ENCODE measurements around the gene STX4. TPM values are rescaled to one million over a fixed set of nuclear protein-coding genes. Genes with fewer than 3 reads are reported as not detected.

STX4 gene
- total RNA-seq, 4 donors from 2014 or later = 14.9 to 24.3 (median 21.4) TPM

GRCh38 chr16:31067342-31067741, 34.0 kb downstream of the STX4 start:
- intact Hi-C loops (cut with DNase I; ENCODE audit: low total_unique reads) = no loop called here
- Histone ChIP-seq H3K27me3 (no peaks in the 10 kb centered on the region), H3K36me3 (peaks cover 0 to 9% of the 10 kb centered on the region in 2 donors), H3K4me1 (peaks cover 10 to 24% of the 10 kb centered on the region in 2 donors), H3K4me3 (no peak overlapping the region), H3K27ac (no peak overlapping the region), H3K9me3 (no peaks in the 10 kb centered on the region)
- in situ Hi-C loops (cut with MboI; ENCODE audit: low sequenced_read_pairs in 4 of 4) = no loop called here
- TF ChIP-seq POLR2A (IDR thresholded peaks at IDR 0.05) (no peak), CTCF (IDR thresholded peaks at IDR 0.05 in 4 of 5, conservative IDR thresholded peaks at IDR 0.05 in 1 of 5) (no peak)
- no peak for ATAC-seq
- no peak for DNase-seq

GRCh38 chr16:31071861-31072260, 38.5 kb downstream of the STX4 start:
- H3K27ac ChIP-seq = peak overlapping the region in 3 of 4 donors; percentile 97 to 99 (median 99)
- intact Hi-C loops (cut with DNase I; ENCODE audit: low total_unique reads) (loop anchor here (2.0 to 5.0 kb wide), 4 partner anchors 85 to 1075 kb away; partner anchors contain the start of genes FBRS, HIRIP3, HSD3B7 and INO80E), in situ Hi-C loops (cut with MboI; ENCODE audit: low sequenced_read_pairs in 4 of 4) (no loop called here)
- peaks cover 0 to 8% of the 10 kb centered on the region in 2 donors for H3K36me3 ChIP-seq
- no peaks in the 10 kb centered on the region for H3K27me3 ChIP-seq
- no peak for ATAC-seq
- H3K4me1 ChIP-seq = peaks cover 24 to 30% of the 10 kb centered on the region in 2 donors
- no peak for DNase-seq
- H3K9me3 ChIP-seq = no peaks in the 10 kb centered on the region
- peak overlapping the region in 1 of 4 donors; percentile 96 for H3K4me3 ChIP-seq
- TF ChIP-seq POLR2A (IDR thresholded peaks at IDR 0.05) (no peak), CTCF (IDR thresholded peaks at IDR 0.05 in 4 of 5, conservative IDR thresholded peaks at IDR 0.05 in 1 of 5) (no peak)

GRCh38 chr16:31072540-31073141, 39.3 kb downstream of the STX4 start:
- intact Hi-C loops (cut with DNase I; ENCODE audit: low total_unique reads) = loop anchor here (2.0 to 5.0 kb wide), 4 partner anchors 85 to 1075 kb away; partner anchors contain the start of genes FBRS, HIRIP3, HSD3B7 and INO80E
- DNase-seq = no peak

GRCh38 chr16:31073142-31073969, 40.0 kb downstream of the STX4 start:
- peak; percentile 84 to 86 for DNase-seq

More at GRCh38 chr16:31072540-31073141, 39.3 kb downstream of the STX4 start:
- Histone ChIP-seq H3K4me1 (peaks cover 24 to 30% of the 10 kb centered on the region in 2 donors), H3K27me3 (no peaks in the 10 kb centered on the region), H3K36me3 (peaks cover 0 to 16% of the 10 kb centered on the region in 2 donors), H3K4me3 (peak overlapping the region; percentile 95 to 100 (median 96)), H3K9me3 (no peaks in the 10 kb centered on the region), H3K27ac (peak overlapping the region; percentile 97 to 99 (median 99))
- no peak for TF ChIP-seq POLR2A (IDR thresholded peaks at IDR 0.05)
- no peak for TF ChIP-seq CTCF (IDR thresholded peaks at IDR 0.05 in 4 of 5, conservative IDR thresholded peaks at IDR 0.05 in 1 of 5)
- no peak for ATAC-seq
- in situ Hi-C loops (cut with MboI; ENCODE audit: low sequenced_read_pairs in 4 of 4) = no loop called here

More at GRCh38 chr16:31073142-31073969, 40.0 kb downstream of the STX4 start:
- ATAC-seq = peak; percentile 85 to 89
- intact Hi-C loops (cut with DNase I; ENCODE audit: low total_unique reads) = loop anchor here (2.0 to 5.0 kb wide), 4 partner anchors 86 to 1076 kb away; partner anchors contain the start of genes FBRS, HIRIP3, HSD3B7 and INO80E
- Histone ChIP-seq H3K4me3 (peak overlapping the region; percentile 95 to 100 (median 96)), H3K27ac (peak overlapping the region; percentile 97 to 99 (median 99)), H3K9me3 (no peaks in the 10 kb centered on the region), H3K4me1 (peaks cover 24 to 30% of the 10 kb centered on the region in 2 donors), H3K27me3 (no peaks in the 10 kb centered on the region), H3K36me3 (peaks cover 0 to 23% of the 10 kb centered on the region in 2 donors)
- in situ Hi-C loops (cut with MboI; ENCODE audit: low sequenced_read_pairs in 4 of 4) = no loop called here
- peak in 1 of 2 donors; percentile 7 for TF ChIP-seq POLR2A (IDR thresholded peaks at IDR 0.05)
- peak in 2 of 5 experiments; percentile 20 to 49 for TF ChIP-seq CTCF (IDR thresholded peaks at IDR 0.05 in 4 of 5, conservative IDR thresholded peaks at IDR 0.05 in 1 of 5)
